Activated B cell treated with CpG ODN at 0.5 μM for 24 hours (primary cell): ENCODE data around the gene METRNL. TPM values are rescaled to one million over a fixed set of nuclear protein-coding genes. Genes with fewer than 3 reads are reported as not detected.

ENCODE experiments used
- ATAC-seq: fragments of 200-7000 bp; cut with Tn5 transposase; one replicate; pipeline ENCODE4 v1.10.0; 2021; ENCODE audit warnings: low read depth, mild to moderate bottlenecking, moderate library complexity
- CTCF ChIA-PET: fragments of 350-600 bp; sonication (Branson Sonifier 250); formaldehyde crosslinking; loops from one replicate; lab custom pipeline; 2021; ENCODE audit warnings: antibody characterized with exemption; lab: Charles Lee
- POLR2A ChIA-PET: fragments of 350-600 bp; sonication (Branson Sonifier 250); formaldehyde crosslinking; loops from one replicate; lab custom pipeline; 2021; ENCODE audit warnings: antibody characterized with exemption; lab: Charles Lee
- DNase-seq: peaks from one replicate; pipeline ENCODE4 v3.0.0; 2022
- H3K27ac Mint-ChIP-seq: one replicate; pipeline ENCODE4 v1.8.0; 2020; ENCODE audit warnings: mixed read lengths
- H3K27me3 Mint-ChIP-seq: one replicate; pipeline ENCODE4 v1.8.0; 2021; ENCODE audit warnings: mixed read lengths
- H3K36me3 Mint-ChIP-seq: one replicate; pipeline ENCODE4 v1.8.0; 2021; ENCODE audit warnings: low read depth, mixed read lengths
- H3K4me1 Mint-ChIP-seq: one replicate; pipeline ENCODE4 v1.8.0; 2021; ENCODE audit warnings: mixed read lengths
- H3K4me3 Mint-ChIP-seq: one replicate; pipeline ENCODE4 v1.8.0; 2020; ENCODE audit warnings: mild to moderate bottlenecking, mixed read lengths
- H3K9me3 Mint-ChIP-seq: one replicate; pipeline ENCODE4 v1.8.0; 2020; ENCODE audit warnings: mixed read lengths
- intact Hi-C: fragments of 100-400 bp; cut with micrococcal nuclease; formaldehyde crosslinking; loops from one replicate; pipeline ENCODE4 v1.15.1; 2024
- total RNA-seq: library from RNA; stranded (reverse); gene quantifications from 2 replicates; pipeline ENCODE4 v1.2.3, GENCODE V29; 2022
- TF ChIP-seq, protein P1 (sequence below): fragments of 200-600 bp; IDR thresholded peaks from one replicate; pipeline ENCODE4 v1.8.0; 2022; ENCODE audit warnings: antibody characterized with exemption, mild to moderate bottlenecking

The METRNL gene
- total RNA-seq, 1 donor from 2014 or later: 10.7 TPM

DNA sequence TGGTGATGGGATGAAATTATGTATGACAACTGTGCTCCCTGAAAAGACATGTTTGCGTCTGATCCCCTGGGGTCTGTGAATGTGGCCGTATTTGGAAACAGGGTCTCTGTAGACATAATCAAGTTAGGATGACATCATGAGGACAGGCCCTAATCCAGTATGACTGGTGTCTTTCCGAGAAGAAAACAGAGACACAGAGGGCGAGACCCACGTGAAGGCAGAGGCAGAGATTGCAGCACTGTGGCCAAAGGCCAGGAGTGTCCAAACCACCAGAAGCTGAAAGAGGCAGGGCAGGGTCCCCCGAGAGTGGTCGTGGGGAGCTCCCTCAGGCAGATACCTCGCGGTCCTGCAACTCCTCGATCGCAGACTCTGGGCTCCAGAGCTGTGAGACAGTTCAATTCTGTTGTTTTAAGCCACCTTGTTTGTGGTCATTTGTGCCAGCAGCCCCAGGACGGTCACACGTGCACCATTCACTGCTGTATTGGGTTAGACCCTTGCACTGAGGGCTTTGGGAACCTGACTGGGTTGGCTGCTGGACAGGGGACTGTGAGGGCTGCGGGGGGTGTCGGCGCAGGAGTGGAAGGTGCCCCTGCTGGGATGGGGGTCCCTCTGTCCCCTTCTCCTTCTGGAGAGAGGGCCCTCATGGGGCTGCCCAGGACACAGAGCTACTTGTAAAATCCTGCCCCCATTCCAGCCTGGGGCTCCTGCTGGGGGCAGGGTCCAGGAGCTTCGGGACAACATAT is 27.7 kb downstream of the METRNL start:
- ATAC-seq (no peak), DNase-seq (no peak)
- H3K27me3 Mint-ChIP-seq: peaks cover 30% of the 10 kb centered on the region
- intact Hi-C loops: no loop called here
- ChIA-PET CTCF (no interaction called here), POLR2A (no interaction called here)
- H3K36me3 Mint-ChIP-seq: no peaks in the 10 kb centered on the region
- H3K27ac Mint-ChIP-seq: no peak overlapping the region
- peaks cover 2% of the 10 kb centered on the region for H3K4me1 Mint-ChIP-seq
- H3K9me3 Mint-ChIP-seq: no peaks in the 10 kb centered on the region
- H3K4me3 Mint-ChIP-seq: no peak overlapping the region
- TF ChIP-seq, protein P1, sequence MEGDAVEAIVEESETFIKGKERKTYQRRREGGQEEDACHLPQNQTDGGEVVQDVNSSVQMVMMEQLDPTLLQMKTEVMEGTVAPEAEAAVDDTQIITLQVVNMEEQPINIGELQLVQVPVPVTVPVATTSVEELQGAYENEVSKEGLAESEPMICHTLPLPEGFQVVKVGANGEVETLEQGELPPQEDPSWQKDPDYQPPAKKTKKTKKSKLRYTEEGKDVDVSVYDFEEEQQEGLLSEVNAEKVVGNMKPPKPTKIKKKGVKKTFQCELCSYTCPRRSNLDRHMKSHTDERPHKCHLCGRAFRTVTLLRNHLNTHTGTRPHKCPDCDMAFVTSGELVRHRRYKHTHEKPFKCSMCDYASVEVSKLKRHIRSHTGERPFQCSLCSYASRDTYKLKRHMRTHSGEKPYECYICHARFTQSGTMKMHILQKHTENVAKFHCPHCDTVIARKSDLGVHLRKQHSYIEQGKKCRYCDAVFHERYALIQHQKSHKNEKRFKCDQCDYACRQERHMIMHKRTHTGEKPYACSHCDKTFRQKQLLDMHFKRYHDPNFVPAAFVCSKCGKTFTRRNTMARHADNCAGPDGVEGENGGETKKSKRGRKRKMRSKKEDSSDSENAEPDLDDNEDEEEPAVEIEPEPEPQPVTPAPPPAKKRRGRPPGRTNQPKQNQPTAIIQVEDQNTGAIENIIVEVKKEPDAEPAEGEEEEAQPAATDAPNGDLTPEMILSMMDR: no peak

DNA sequence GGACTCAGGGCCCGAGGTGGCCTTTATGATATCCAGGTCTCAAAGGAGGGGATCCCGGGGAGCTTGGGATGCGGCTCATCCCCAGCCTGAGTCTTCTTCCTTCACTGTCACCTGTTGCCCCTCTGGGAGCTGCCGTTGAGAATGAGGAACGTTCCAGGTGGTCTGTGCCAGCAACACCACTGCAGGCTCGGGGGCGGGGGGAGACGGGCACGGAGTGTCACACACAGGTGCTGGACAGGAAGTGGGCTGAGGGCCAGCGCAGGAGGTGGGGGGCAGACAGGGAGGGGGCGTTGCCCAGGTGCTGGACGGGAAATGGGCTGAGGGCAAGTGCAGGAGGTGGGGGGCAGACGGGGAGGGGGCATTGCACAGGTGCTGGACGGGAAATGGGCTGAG is 28.2 kb downstream of the METRNL start:
- H3K4me1 Mint-ChIP-seq: peaks cover 2% of the 10 kb centered on the region
- H3K4me3 Mint-ChIP-seq: no peak overlapping the region
- TF ChIP-seq, protein P1: no peak
- no peak for ATAC-seq
- H3K9me3 Mint-ChIP-seq: no peaks in the 10 kb centered on the region
- CTCF ChIA-PET: no interaction called here
- DNase-seq: no peak
- POLR2A ChIA-PET: no interaction called here
- no peak overlapping the region for H3K27ac Mint-ChIP-seq
- intact Hi-C loops: no loop called here
- no peaks in the 10 kb centered on the region for H3K36me3 Mint-ChIP-seq
- peaks cover 34% of the 10 kb centered on the region for H3K27me3 Mint-ChIP-seq

DNA sequence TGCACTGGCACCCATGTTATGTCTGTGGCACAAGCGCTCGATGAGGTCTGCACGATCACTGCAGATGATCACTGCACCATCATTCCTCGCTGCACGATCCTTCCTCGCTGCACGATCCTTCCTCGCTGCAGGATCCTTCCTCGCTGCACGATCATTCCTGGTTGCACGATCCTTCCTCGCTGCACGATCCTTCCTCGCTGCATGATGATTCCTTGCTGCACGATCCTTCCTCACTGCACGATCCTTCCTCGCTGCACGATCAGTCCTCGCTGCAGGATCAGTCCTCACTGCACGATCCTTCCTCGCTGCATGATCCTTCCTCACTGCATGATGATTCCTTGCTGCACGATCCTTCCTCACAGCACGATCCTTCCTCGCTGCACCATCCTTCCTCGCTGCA is 29.3 kb downstream of the METRNL start:
- Mint-ChIP-seq H3K27ac (no peak overlapping the region), H3K4me3 (no peak overlapping the region), H3K4me1 (peaks cover 2% of the 10 kb centered on the region), H3K27me3 (peaks cover 34% of the 10 kb centered on the region), H3K36me3 (no peaks in the 10 kb centered on the region), H3K9me3 (no peaks in the 10 kb centered on the region)
- no peak for DNase-seq
- ATAC-seq: no peak
- TF ChIP-seq, protein P1: no peak
- intact Hi-C loops: no loop called here
- POLR2A ChIA-PET: interaction anchor here (0.6 kb wide), 1 partner anchor 46 kb away, joined by 3 read pairs; no protein-coding TSS in a partner anchor
- CTCF ChIA-PET: no interaction called here

DNA sequence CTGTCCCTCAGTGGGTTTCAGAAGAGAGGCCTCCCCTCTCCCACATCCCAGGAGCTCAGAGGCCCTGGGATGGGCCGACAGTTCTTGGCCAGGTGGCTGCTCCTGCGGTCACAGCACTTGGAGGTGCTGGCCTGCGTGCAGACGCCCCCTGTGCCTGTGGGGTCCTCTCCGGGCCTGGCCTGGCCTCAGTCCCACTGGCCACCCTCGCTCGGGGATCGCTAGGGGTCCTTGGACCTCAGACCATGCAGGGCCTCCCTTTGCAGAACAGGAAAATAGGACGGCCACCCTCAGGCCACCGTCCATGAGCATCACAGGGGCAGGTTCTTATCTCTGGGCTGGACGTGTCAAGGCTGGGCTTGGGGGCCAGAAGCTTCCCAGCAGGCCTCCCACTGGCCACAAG is 30.0 kb downstream of the METRNL start:
- Mint-ChIP-seq H3K9me3 (no peaks in the 10 kb centered on the region), H3K4me1 (no peaks in the 10 kb centered on the region), H3K27me3 (peaks cover 29% of the 10 kb centered on the region), H3K27ac (no peak overlapping the region), H3K36me3 (no peaks in the 10 kb centered on the region), H3K4me3 (no peak overlapping the region)
- POLR2A ChIA-PET: no interaction called here
- no peak for DNase-seq
- ATAC-seq: no peak
- CTCF ChIA-PET: no interaction called here
- intact Hi-C loops: no loop called here
- TF ChIP-seq, protein P1: no peak

DNA sequence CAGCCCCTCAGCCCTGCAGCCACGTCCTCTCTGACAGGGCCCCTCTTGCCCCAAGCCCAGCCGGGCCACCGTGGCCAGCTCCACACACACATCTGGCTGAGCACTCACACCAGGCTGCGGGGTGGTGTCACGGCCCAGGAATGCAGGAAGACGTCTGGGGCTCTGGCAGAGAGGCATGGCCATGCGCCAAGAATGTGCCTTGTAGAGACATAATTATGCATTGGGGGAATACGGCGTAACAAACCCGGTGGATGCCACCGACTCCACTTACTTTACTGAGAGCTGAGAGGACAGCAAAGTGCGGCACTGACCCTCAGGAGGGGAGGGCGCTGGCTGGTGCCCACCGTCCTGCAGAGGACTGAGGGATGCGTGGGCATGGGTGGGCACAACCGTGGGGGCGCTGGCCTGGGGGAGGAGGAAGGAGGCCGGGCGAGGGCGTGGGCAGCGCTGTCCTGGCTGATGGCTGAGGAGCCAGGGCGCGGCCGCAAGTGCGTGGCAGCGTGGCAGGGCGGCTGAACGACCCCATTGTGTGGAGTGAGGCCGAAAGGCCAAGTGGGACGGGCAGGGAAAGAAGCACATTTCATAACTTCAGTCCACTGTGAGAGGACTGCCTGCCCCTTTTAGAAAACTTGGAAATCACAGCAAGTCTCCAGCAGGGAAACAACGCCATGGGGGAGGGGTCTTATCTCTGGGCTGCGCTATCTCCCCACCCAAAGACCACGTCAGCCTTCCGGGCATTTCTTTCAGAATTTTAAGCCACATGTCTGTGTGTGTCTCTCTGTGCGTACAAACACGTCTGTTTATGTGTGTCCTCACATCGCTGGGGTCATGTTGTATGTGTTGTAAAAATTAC is 30.6 kb downstream of the METRNL start:
- DNase-seq (no peak), ATAC-seq (no peak)
- no peak overlapping the region for H3K4me3 Mint-ChIP-seq
- H3K27ac Mint-ChIP-seq: no peak overlapping the region
- H3K9me3 Mint-ChIP-seq: no peaks in the 10 kb centered on the region
- H3K36me3 Mint-ChIP-seq: no peaks in the 10 kb centered on the region
- H3K4me1 Mint-ChIP-seq: no peaks in the 10 kb centered on the region
- peaks cover 29% of the 10 kb centered on the region for H3K27me3 Mint-ChIP-seq
- TF ChIP-seq, protein P1: no peak
- POLR2A ChIA-PET: no interaction called here
- intact Hi-C loops: no loop called here
- CTCF ChIA-PET: no interaction called here
